GM10266 (cell line): Measurements from ENCODE around the gene MAP3K7.

Experiments used
- DNase-seq: peaks from one replicate; pipeline ENCODE4 v3.0.0; 2012; ENCODE audit errors: extremely low spot score
- TF ChIP-seq, protein P1 (sequence below): IDR thresholded peaks from 2 replicates; pipeline ENCODE4 v1.5.1; 2012; ENCODE audit warnings: mild to moderate bottlenecking, low read depth; ENCODE audit not compliant: control insufficient read depth, insufficient read depth; ENCODE audit errors: missing control alignments

MAP3K7 gene

DNA sequence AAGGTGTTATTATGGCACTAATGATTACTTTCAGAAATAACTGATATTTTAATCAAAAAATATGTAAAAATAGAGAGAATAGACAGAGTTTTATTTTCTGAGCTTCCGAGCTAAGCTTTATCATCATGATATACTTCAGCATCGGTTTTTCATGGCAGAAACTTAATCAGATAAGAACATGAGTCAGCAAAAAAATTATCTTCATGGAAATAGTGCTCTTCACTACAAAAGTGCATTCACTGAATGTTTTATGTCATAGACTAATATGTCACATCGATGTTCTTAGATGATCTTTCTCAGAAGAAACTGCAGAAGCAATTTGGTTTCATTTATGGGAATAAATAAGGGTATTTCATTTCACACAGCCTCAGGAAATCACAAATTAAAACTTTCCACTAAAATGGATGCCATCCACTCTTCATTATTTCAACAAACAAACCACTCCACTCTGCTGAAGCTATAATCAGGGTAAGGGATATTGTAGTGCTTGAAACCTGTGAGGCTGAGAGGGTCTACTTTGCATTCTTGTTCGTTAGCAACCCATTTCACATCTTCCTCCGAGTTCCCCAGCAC, 10.2 kb upstream of the MAP3K7 start:
- TF ChIP-seq, protein P1, sequence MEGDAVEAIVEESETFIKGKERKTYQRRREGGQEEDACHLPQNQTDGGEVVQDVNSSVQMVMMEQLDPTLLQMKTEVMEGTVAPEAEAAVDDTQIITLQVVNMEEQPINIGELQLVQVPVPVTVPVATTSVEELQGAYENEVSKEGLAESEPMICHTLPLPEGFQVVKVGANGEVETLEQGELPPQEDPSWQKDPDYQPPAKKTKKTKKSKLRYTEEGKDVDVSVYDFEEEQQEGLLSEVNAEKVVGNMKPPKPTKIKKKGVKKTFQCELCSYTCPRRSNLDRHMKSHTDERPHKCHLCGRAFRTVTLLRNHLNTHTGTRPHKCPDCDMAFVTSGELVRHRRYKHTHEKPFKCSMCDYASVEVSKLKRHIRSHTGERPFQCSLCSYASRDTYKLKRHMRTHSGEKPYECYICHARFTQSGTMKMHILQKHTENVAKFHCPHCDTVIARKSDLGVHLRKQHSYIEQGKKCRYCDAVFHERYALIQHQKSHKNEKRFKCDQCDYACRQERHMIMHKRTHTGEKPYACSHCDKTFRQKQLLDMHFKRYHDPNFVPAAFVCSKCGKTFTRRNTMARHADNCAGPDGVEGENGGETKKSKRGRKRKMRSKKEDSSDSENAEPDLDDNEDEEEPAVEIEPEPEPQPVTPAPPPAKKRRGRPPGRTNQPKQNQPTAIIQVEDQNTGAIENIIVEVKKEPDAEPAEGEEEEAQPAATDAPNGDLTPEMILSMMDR = no peak
- no peak for DNase-seq

DNA sequence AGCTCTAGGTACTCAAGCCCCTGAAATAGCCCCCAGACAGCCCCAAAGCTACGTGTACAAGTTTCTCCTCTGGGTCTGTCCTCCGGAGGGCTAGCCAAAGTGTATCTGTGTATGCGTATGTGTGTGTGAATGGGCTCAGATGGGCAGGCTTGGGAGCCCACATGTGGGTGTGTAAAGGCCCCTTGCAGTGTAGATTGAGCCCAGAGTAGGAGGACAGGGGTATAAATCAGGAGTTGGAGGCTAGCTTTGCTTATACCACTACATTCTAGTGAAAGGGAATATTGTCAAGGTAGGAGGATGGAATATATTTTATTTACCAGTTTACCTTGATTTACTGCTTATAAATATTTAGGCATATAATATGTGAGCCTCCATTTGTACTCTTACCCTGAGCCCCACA, 9.0 kb upstream of the MAP3K7 start:
- no peak for DNase-seq
- TF ChIP-seq, protein P1 = no peak

DNA sequence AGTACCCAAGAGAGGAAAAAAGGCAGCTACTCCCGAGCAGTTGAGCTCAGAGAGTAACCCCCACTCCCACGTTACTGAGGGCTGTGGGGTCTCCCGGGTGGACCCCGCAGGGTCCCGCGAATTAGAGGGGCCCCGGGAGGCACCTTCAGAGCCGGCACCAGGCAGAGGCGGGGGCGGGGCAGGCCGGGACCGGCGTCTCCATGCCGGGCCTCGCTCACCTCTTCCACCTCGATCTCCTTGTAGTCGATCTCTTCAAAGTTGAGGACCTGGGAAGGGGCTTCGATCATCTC, 381 bp downstream of the MAP3K7 start:
- TF ChIP-seq, protein P1 = no peak
- DNase-seq = no peak

DNA sequence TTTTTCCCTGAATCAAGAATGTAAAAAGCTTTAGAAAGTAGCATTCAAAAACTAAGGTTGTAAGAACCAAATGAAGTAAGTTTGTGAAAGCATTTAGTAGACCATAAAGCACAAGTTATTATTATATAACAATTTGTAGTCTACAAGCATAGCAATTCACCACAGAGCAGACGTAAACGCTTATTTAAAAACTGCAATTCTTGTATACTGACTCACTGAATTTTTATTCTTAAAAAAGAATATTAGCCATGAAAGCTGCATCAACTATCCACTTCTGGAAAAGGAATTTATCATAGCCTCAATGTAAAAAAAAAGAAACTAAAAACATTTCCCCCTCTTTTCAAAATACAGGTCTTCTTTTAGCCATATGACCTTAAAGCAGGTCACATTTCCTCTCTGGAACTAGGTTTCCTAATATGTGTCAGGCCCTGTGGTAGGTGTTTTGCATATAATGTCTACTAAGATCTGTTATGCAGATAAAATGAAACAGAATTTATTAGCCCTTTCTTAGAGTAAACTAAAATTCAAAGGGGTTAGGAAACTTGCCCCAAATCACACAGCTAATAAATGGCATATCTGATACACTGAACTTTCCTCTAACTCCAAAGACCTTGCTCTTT, 2.1 kb downstream of the MAP3K7 start:
- no peak for DNase-seq
- TF ChIP-seq, protein P1 = no peak

DNA sequence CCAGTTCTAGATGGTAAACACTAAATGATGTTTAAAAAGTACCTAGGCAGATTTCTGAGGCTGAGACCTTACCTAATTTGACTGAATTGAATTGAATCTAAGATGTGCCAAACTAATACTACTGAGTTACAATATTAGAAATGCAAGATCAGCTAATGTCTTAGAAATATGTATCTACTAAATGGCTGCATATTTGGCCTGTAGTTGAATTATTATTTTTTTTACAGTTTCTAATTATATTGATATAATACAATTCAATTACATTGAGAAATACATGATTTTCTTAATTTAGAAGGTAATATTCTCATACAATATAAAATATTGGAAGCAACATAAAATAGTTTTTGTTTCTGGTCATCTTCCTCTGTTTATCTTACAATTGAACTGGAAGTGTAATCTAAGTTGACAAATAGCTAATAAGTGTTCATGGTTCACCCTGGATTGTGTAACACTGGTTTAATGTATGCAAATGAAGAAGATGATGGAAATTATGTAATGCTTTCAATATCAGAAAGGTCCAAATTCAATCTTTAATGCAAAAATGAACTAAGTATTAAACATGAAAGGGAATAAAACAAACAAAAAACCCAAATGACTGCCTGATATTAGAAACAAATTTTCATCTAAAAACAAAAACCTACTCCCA, 2.9 kb downstream of the MAP3K7 start:
- TF ChIP-seq, protein P1 = no peak

DNA sequence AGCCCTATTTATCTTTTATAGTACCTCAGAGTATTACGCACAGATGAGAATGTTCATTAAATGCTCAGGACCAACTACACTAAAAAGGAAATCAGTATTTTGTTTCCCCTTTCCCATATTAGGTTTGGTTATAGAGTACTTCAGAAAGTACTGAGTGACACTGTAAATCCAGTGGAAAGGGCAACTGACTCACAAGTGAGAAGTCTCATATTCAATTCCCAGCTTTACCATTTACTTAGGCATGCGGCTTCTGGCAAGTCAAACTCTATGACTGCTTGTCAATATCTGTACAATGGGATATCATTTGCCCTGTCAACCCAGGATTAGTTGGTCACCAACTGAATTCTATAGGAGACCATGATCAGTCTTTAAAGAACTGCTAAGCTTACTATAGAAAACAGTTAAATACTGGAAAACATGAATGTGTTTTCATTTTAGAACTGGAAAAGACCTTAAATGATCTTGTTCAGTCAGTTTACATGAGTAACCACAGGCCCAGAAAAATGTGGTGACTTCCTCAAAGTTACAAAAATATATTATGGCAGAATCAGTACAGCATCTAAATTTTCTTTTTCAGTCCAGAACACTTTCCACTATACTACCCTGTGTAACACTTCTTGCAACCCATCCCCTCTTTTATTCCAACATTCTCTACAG, 3.6 kb downstream of the MAP3K7 start:
- TF ChIP-seq, protein P1 = no peak
- no peak for DNase-seq

More for the DNA sequence above, 2.9 kb downstream of the MAP3K7 start:
- DNase-seq = no peak

DNA sequence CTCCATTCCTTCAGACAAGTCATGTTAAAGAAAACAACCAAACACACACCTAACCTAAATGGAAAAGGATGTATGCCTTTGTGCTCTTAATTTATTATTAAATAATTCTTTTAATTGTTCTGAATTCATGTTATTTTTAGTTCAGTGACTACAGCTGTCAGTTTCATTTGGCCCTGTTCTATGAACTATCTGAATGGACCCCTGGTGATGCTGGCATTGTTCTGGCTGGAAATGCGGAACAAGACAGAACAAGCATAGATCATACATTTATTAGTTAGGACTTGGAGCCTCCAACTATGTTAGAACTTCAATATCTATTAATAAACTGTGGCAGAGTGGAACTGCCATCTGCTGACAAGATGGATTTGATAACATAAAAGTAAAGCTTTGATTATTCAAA, 5.7 kb downstream of the MAP3K7 start:
- TF ChIP-seq, protein P1 = no peak

More for the DNA sequence above, 5.7 kb downstream of the MAP3K7 start:
- no peak for DNase-seq
